Heart left ventricle (tissue), 16 donors: ENCODE data around the gene TTC3. TPM values are rescaled to one million over a fixed set of nuclear protein-coding genes. Genes with fewer than 3 reads are reported as not detected.
A peak's percentile ranks its signal among the peaks of the same experiment; 100 is the strongest.

Experiments used
- ATAC-seq, 4 donors: fragments of 200-7000 bp; cut with Tn5 transposase; one replicate each; pipeline ENCODE4 v1.9.1; 2020 to 2022; ENCODE audit warnings: moderate library complexity in 4 of 4, mild to moderate bottlenecking in 3 of 4, moderate number of reproducible peaks in 1 of 4
- DNase-seq, 5 donors: peaks; one replicate each; pipeline ENCODE4 v3.0.0-alpha.2; 2020
- H3K27ac ChIP-seq, 12 donors: fragments of 200-600 bp; sonication (generic) in 4 of 12; one replicate each; pipeline versions ENCODE4 v1.5.0 to v1.8.0; 2016 to 2022; ENCODE audit warnings: mild to moderate bottlenecking in 2 of 12
- H3K27me3 ChIP-seq, 9 donors: fragments of 200-600 bp; sonication (generic) in 2 of 9; one replicate each; pipeline versions ENCODE4 v1.5.1 to v1.8.0; 2016 to 2022; ENCODE audit warnings: mild to moderate bottlenecking in 3 of 9
- H3K36me3 ChIP-seq, 9 donors: fragments of 200-600 bp; sonication (generic) in 2 of 9; one replicate each; pipeline versions ENCODE4 v1.5.0 to v1.8.0; 2018 to 2022; ENCODE audit warnings: mild to moderate bottlenecking in 2 of 9
- H3K4me1 ChIP-seq, 12 donors: fragments of 200-600 bp; sonication (generic) in 4 of 12; one replicate each; pipeline versions ENCODE4 v1.5.0 to v1.8.0; 2016 to 2022; ENCODE audit warnings: mild to moderate bottlenecking in 3 of 12
- H3K4me3 ChIP-seq, 12 donors: fragments of 200-600 bp; sonication (generic) in 4 of 12; one replicate each; pipeline versions ENCODE4 v1.5.0 to v1.8.0; 2017 to 2022; ENCODE audit warnings: mild to moderate bottlenecking in 9 of 12, moderate library complexity in 4 of 12
- H3K9me3 ChIP-seq, 12 donors: fragments of 200-600 bp; sonication (generic) in 4 of 12; one replicate each; pipeline versions ENCODE4 v1.5.0 to v1.8.0; 2016 to 2022; ENCODE audit warnings: mild to moderate bottlenecking in 1 of 12
- CTCF ChIP-seq, 12 donors: fragments of 200-600 bp; sonication (generic) in 4 of 12; IDR thresholded peaks; one replicate each; pipeline versions ENCODE4 v1.5.0 to v1.8.0; 2018 to 2022; ENCODE audit warnings: antibody characterized with exemption in 12 of 12, mild to moderate bottlenecking in 5 of 12
- POLR2A ChIP-seq, 2 donors: fragments of 450-650 bp; IDR thresholded peaks; one replicate each; pipeline ENCODE4 v1.6.1; 2017; ENCODE audit warnings: antibody characterized with exemption in 2 of 2, mild to moderate bottlenecking in 2 of 2, moderate library complexity in 2 of 2
- WGBS, 4 donors: extraction: QIAGEN DNeasy Blood & Tissue Kit in 2 of 4; methylation state at CpG; one replicate each; pipeline versions ENCODE4 v1.1.5 to v1.1.7; 2013 to 2018; 5-methylcytosine and 5-hydroxymethylcytosine counted together
- intact Hi-C, 10 donors: fragments of 100-400 bp; cut with DNase I; formaldehyde crosslinking; loops; one replicate each; pipeline versions ENCODE4 v1.11.1 to v1.14.2; 2022
- polyA plus RNA-seq, 2 donors: library from polyadenylated mRNA; stranded (reverse); fragments of 200-250 nt; gene quantifications; one replicate each; pipeline ENCODE4 v1.2.3, GENCODE V29; 2013
- total RNA-seq, 9 donors: library from RNA; depleted of rRNA in 2 of 9; stranded (reverse); fragments of >200 nt in 2 of 9; fragmentation: NEBNext Ultra II Directional in 3 of 9; extraction: Animal tissue kit (Norgen Biotek cat#: 25700) in 3 of 9; gene quantifications; one replicate each; pipeline versions ENCODE4 v1.1.0 to v1.2.4, GENCODE V29; 2016 to 2023
- donor health status: ischemic (EF 13 %, LVEDD 7.1; RV severe dilation, severe dysfunction).
- donor health status: healthy with polysubstance abuse.
- donor health status: DM: no; HTN: yes; CAD: no.
- donor health status: DM: no; HTN: no; CAD: no.
- donor health status: ischemic (EF 25% LVEDD 6.9; RV normal size, moderate dysfunction).
- donor health status: ischemic (EF 25% LVEDD 5.7; RV mildly dilated, moderate dysfunction).
- donor health status: healthy.
- donor health status: DM: yes; HTN: yes; CAD: no.
- donor health status: ischemic (EF 35%, LVEDD 5.7; RV mildly dilated, moderate dysfunction).
- donor health status: nonischemic (EF 11% LVEDD 7.7; RV severe dilation, severe dysfunction).
- donor health status: DM: yes; HTN: yes; CAD: no.
- donor health status: PGD.
- donor health status: ischemic (EF 29% LVEDD 5.4; RV normal size, mild dysfunction).
- donor health status: nonischemic (EF 23%, LVEDD 6.1; RV moderate dilation, normal function).

Gene TTC3
- total and polyA plus RNA-seq, 11 donors = 15.2 to 72.1 (median 44.5) TPM

DNA sequence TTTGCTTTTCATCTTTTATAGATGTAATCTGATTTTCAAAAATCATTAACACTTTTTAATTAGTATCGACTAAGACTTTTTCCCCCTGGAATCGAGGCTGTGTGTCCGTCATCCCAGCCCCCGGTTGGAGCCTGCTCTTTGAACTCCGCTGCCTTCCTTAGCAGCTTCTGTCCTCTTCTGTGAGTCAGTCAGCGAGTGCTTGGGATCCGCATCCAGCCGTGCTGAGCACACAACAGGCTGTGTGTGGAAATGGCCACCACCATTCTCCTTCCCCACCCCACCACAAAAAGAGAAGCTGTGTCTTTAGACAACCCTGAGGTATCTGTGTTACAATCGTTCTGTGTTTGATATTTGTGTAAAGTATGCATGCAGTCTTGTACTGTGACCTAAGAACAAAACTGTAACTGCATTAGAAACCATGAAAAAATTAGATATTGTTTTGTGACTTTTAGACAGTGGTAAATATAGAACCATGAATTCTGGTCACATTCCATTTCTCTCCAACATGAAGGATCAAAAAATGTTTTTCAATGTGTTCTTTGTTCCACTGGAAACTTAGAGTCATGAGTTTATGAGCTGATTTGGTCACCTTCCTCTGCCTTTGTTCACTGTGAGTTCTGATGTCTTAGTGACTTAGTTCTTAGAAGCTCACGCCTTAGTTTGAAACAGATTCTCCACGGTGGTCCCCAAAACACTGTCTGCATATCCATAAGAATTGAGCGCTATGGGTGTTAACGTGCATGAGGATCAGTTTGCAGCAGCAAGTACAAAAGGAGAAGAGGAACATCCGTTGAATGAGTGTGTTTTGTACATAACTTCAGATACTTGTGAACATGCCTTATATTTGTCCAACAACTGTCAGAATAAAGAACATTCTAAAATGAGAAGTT lies 129.4 kb downstream of the TTC3 start:
- no peaks in the 10 kb centered on the region for H3K9me3 ChIP-seq
- no peak overlapping the region for H3K27ac ChIP-seq
- peaks cover 0 to 15% (median 8%) of the 10 kb centered on the region in 12 donors for H3K4me1 ChIP-seq
- no peak overlapping the region for H3K4me3 ChIP-seq
- DNase-seq = no peak
- TF ChIP-seq POLR2A (IDR thresholded peaks at IDR 0.05) = no peak
- no peak for TF ChIP-seq CTCF (IDR thresholded peaks at IDR 0.05)
- intact Hi-C loops = loop anchor here in 2 of 10 donors (10.0 kb wide), 2 partner anchors 362 to 812 kb away; no protein-coding TSS in a partner anchor
- no peaks in the 10 kb centered on the region for H3K27me3 ChIP-seq
- H3K36me3 ChIP-seq = peaks cover 0 to 64% (median 57%) of the 10 kb centered on the region in 9 donors
- 86 to 89% (median 88%) methylated on average over 14 of the region's 14 CpGs for WGBS, 4 donors
- no peak for ATAC-seq

- no peaks in the 10 kb centered on the region for H3K27me3 ChIP-seq
- no peaks in the 10 kb centered on the region for H3K9me3 ChIP-seq
- H3K4me1 ChIP-seq = peaks cover 0 to 35% (median 21%) of the 10 kb centered on the region in 12 donors
- H3K36me3 ChIP-seq = peaks cover 0 to 43% (median 36%) of the 10 kb centered on the region in 9 donors
- DNase-seq (no peak), ATAC-seq (no peak)
- H3K4me3 ChIP-seq = no peak overlapping the region
- 64 to 76% (median 73%) methylated on average over 7 of the region's 7 CpGs for WGBS, 4 donors
- no peak overlapping the region for H3K27ac ChIP-seq
- intact Hi-C loops = loop anchor here in 2 of 10 donors (10.0 kb wide), 2 partner anchors 360 to 810 kb away; no protein-coding TSS in a partner anchor
- TF ChIP-seq POLR2A (IDR thresholded peaks at IDR 0.05) (no peak), CTCF (IDR thresholded peaks at IDR 0.05) (no peak)
Measured at GRCh38 chr21:37204580-37204979, 131.5 kb downstream of the TTC3 start.

- peaks cover 0 to 35% (median 22%) of the 10 kb centered on the region in 12 donors for H3K4me1 ChIP-seq
- no peak for ATAC-seq
- 81 to 92% (median 89%) methylated on average over 7 of the region's 7 CpGs for WGBS, 4 donors
- DNase-seq = no peak
- intact Hi-C loops = loop anchor here in 2 of 10 donors (10.0 kb wide), 2 partner anchors 358 to 808 kb away; no protein-coding TSS in a partner anchor
- H3K27ac ChIP-seq = peak overlapping the region; percentile 68 to 96 (median 88)
- H3K4me3 ChIP-seq = no peak overlapping the region
- H3K9me3 ChIP-seq = no peaks in the 10 kb centered on the region
- H3K36me3 ChIP-seq = peaks cover 0 to 23% (median 19%) of the 10 kb centered on the region in 9 donors
- H3K27me3 ChIP-seq = no peaks in the 10 kb centered on the region
- TF ChIP-seq CTCF (IDR thresholded peaks at IDR 0.05) (no peak), POLR2A (IDR thresholded peaks at IDR 0.05) (no peak)
Measured at GRCh38 chr21:37206496-37206895, 133.4 kb downstream of the TTC3 start.

DNA sequence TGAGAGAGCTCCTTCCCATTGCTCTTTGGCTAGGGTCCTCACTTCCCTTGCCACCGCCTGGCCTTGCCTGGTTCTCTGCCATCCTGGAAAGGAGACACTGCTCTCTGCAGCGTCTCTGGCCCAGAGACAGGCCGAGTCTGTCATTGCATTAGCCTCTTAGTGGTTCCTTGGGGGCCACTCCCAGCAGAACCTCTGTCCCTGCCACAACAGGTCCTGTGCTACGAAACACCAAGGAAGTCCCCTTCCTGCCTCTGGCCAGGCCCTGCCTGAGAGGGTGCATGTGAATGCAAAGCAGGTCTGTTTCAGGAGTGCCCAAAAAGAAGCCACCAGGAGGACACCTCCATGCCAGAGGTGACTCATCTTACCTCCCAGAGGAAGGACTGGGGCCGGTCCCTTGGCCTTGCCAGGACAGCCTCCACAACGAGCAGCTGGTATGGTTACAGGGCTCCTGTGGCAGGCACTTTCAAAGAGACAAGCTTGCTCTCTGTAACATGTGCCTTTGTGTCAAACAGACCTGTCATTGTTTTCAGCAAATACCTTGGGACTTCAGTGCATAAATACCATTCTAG lies 134.5 kb downstream of the TTC3 start:
- no peaks in the 10 kb centered on the region for H3K9me3 ChIP-seq
- WGBS, 4 donors = 27 to 46% (median 31%) methylated on average over 6 of the region's 6 CpGs
- no peaks in the 10 kb centered on the region for H3K27me3 ChIP-seq
- peak in 3 of 5 donors; percentile 35 to 67 (median 53) for DNase-seq
- H3K4me1 ChIP-seq = peaks cover 0 to 35% (median 22%) of the 10 kb centered on the region in 12 donors
- peak overlapping the region in 5 of 12 donors; percentile 1 to 37 (median 24) for H3K4me3 ChIP-seq
- no peak for TF ChIP-seq POLR2A (IDR thresholded peaks at IDR 0.05)
- no peak for TF ChIP-seq CTCF (IDR thresholded peaks at IDR 0.05)
- H3K36me3 ChIP-seq = peaks cover 0 to 13% (median 8%) of the 10 kb centered on the region in 9 donors
- intact Hi-C loops = loop anchor here in 2 of 10 donors (10.0 kb wide), 2 partner anchors 357 to 807 kb away; no protein-coding TSS in a partner anchor
- peak overlapping the region; percentile 68 to 96 (median 88) for H3K27ac ChIP-seq
- ATAC-seq = peak; percentile 65 to 75 (median 72)
